Panc1 (cell line): ENCODE data around the gene PRKD1. TPM values are rescaled to one million over a fixed set of nuclear protein-coding genes. Genes with fewer than 3 reads are reported as not detected.

Experiments
- ATAC-seq: fragments of 200-7000 bp; cut with Tn5 transposase; 2 replicates; pipeline ENCODE4 v1.9.1; 2020; ENCODE audit warnings: mild to moderate bottlenecking, moderate library complexity
- BruUV-seq: library from RNA; stranded (reverse); fragments of 400-500 nt; replicated peaks from 2 replicates; lab custom pipeline; 2021; lab: Mats Ljungman, UMichigan
- CTCF ChIA-PET: fragments of 300-600 bp; sonication (Branson Sonifier 250); formaldehyde crosslinking; loops from one replicate; lab custom pipeline; 2022; ENCODE audit warnings: antibody characterized with exemption; lab: Charles Lee
- POLR2A ChIA-PET: fragments of 300-600 bp; sonication (Branson Sonifier 250); formaldehyde crosslinking; loops from one replicate; lab custom pipeline; 2022; ENCODE audit warnings: antibody characterized with exemption; lab: Charles Lee
- DNase-seq: peaks from one replicate; pipeline ENCODE4 v3.0.0-alpha.2; 2010; ENCODE audit warnings: low read depth, low spot score
- H3K27ac ChIP-seq: 2 replicates; pipeline ENCODE4 v1.5.1; 2011; ENCODE audit warnings: mild to moderate bottlenecking, low read length, inconsistent platforms
- H3K27me3 ChIP-seq: fragments of 200-500 bp; sonication (Bioruptor generic); 2 replicates; pipeline ENCODE4 v1.6.0; 2014; ENCODE audit warnings: low read length, inconsistent platforms; ENCODE audit not compliant: control insufficient read depth, insufficient read depth
- H3K36me3 ChIP-seq: fragments of 200-500 bp; sonication (Bioruptor generic); 2 replicates; pipeline ENCODE4 v1.5.1; 2014; ENCODE audit warnings: inconsistent platforms, mild to moderate bottlenecking, low read length, moderate library complexity; ENCODE audit not compliant: control insufficient read depth, insufficient read depth
- H3K4me1 ChIP-seq: 2 replicates; pipeline ENCODE4 v1.5.1; 2011; ENCODE audit warnings: inconsistent platforms, mild to moderate bottlenecking, low read length, moderate library complexity; ENCODE audit not compliant: control insufficient read depth, insufficient read depth
- H3K4me3 ChIP-seq, 2 experiments: 2 replicates each; pipeline ENCODE4 v1.5.1; 2011 to 2012; ENCODE audit warnings: low read depth in 2 of 2, low read length in 2 of 2, mild to moderate bottlenecking in 2 of 2, inconsistent platforms in 1 of 2, moderate library complexity in 1 of 2
- H3K9me3 ChIP-seq: fragments of 200-500 bp; sonication (Bioruptor generic); 2 replicates; pipeline ENCODE4 v1.5.1; 2014; ENCODE audit warnings: low read depth, mild to moderate bottlenecking, inconsistent platforms, low read length, moderate library complexity; ENCODE audit not compliant: control insufficient read depth, insufficient read depth
- POLR2AphosphoS5 ChIP-seq: IDR thresholded peaks from 2 replicates; pipeline ENCODE4 v1.6.1; 2012; ENCODE audit warnings: mild to moderate bottlenecking, low read depth, low read length, moderate library complexity
- SIN3A ChIP-seq: IDR thresholded peaks from 2 replicates; pipeline ENCODE4 v1.6.1; 2012; ENCODE audit warnings: low read depth, mild to moderate bottlenecking, low read length, moderate library complexity, borderline replicate concordance; ENCODE audit not compliant: insufficient read depth
- TCF7L2 ChIP-seq: IDR thresholded peaks from 2 replicates; pipeline ENCODE4 v1.6.1; 2011; ENCODE audit warnings: mild to moderate bottlenecking, low read depth, low read length, inconsistent platforms
- in situ Hi-C: cut with HindIII; loops from 2 replicates; pipeline ENCODE4 v1.10.0; 2016; ENCODE audit warnings: low sequenced_read_pairs, low pct_unique_long_range_greater_than_20kb
- intact Hi-C: fragments of 100-400 bp; cut with micrococcal nuclease; formaldehyde crosslinking; loops from one replicate; pipeline ENCODE4 v1.10.0; 2022; ENCODE audit not compliant: unreplicated experiment
- total RNA-seq: library from RNA; stranded (reverse); gene quantifications from one replicate; pipeline ENCODE4 v1.2.1, GENCODE V29; 2021; ENCODE audit not compliant: unreplicated experiment
- TF ChIP-seq, protein P1 (sequence below), 2 experiments: IDR thresholded peaks; 2 replicates each; pipeline ENCODE4 v1.6.1; 2011 to 2012; ENCODE audit warnings: low read depth in 2 of 2, control low read depth in 1 of 2, low read length in 1 of 2, mild to moderate bottlenecking in 1 of 2, moderate library complexity in 1 of 2; ENCODE audit not compliant: insufficient read depth in 1 of 2
- TF ChIP-seq, protein P2 (sequence below): fragments of 450-650 bp; IDR thresholded peaks from 2 replicates; pipeline ENCODE4 v1.5.1; 2017; ENCODE audit warnings: mild to moderate bottlenecking

PRKD1 gene
- total RNA-seq, 1 experiment from 2014 or later, result 8.2 TPM

DNA sequence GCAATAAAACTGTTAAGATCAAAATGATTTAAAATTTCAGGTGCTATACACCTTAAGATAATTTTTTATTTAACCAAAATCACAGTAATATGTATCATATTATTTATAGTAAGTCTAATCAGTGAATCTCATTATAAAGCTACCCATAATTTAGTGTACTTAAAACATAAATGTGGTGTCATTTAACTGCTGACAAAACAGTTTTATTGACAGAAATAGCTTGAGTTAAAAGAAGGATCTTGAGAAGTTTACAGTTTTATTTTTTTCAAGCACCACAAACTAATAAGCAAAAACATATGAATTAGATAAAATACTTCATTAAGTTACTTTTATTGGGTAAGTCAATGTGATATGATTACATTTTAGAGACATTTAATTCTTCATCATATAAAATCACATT, 400.4 kb downstream of the PRKD1 start:
- no TSS peak for BruUV-seq
- Histone ChIP-seq H3K27me3 (no peaks in the 10 kb centered on the region), H3K4me1 (no peaks in the 10 kb centered on the region), H3K9me3 (no peaks in the 10 kb centered on the region), H3K4me3 (no peak overlapping the region), H3K27ac (no peak overlapping the region), H3K36me3 (no peaks in the 10 kb centered on the region)
- ATAC-seq, result no peak
- TF ChIP-seq, protein P1, sequence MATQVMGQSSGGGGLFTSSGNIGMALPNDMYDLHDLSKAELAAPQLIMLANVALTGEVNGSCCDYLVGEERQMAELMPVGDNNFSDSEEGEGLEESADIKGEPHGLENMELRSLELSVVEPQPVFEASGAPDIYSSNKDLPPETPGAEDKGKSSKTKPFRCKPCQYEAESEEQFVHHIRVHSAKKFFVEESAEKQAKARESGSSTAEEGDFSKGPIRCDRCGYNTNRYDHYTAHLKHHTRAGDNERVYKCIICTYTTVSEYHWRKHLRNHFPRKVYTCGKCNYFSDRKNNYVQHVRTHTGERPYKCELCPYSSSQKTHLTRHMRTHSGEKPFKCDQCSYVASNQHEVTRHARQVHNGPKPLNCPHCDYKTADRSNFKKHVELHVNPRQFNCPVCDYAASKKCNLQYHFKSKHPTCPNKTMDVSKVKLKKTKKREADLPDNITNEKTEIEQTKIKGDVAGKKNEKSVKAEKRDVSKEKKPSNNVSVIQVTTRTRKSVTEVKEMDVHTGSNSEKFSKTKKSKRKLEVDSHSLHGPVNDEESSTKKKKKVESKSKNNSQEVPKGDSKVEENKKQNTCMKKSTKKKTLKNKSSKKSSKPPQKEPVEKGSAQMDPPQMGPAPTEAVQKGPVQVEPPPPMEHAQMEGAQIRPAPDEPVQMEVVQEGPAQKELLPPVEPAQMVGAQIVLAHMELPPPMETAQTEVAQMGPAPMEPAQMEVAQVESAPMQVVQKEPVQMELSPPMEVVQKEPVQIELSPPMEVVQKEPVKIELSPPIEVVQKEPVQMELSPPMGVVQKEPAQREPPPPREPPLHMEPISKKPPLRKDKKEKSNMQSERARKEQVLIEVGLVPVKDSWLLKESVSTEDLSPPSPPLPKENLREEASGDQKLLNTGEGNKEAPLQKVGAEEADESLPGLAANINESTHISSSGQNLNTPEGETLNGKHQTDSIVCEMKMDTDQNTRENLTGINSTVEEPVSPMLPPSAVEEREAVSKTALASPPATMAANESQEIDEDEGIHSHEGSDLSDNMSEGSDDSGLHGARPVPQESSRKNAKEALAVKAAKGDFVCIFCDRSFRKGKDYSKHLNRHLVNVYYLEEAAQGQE (IDR thresholded peaks at IDR 0.05; ENCODE audit: insufficient read depth in 1 of 2, low read depth in 2 of 2, low read length in 1 of 2), result no peak
- TF ChIP-seq POLR2AphosphoS5 (no peak), SIN3A (no peak), TCF7L2 (no peak)
- TF ChIP-seq, protein P2, sequence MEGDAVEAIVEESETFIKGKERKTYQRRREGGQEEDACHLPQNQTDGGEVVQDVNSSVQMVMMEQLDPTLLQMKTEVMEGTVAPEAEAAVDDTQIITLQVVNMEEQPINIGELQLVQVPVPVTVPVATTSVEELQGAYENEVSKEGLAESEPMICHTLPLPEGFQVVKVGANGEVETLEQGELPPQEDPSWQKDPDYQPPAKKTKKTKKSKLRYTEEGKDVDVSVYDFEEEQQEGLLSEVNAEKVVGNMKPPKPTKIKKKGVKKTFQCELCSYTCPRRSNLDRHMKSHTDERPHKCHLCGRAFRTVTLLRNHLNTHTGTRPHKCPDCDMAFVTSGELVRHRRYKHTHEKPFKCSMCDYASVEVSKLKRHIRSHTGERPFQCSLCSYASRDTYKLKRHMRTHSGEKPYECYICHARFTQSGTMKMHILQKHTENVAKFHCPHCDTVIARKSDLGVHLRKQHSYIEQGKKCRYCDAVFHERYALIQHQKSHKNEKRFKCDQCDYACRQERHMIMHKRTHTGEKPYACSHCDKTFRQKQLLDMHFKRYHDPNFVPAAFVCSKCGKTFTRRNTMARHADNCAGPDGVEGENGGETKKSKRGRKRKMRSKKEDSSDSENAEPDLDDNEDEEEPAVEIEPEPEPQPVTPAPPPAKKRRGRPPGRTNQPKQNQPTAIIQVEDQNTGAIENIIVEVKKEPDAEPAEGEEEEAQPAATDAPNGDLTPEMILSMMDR, result no peak
- in situ Hi-C loops (loop anchor here (25.0 kb wide), 1 partner anchor 765 kb away; the partner anchor contains the start of gene FOXG1), intact Hi-C loops (no loop called here)
- ChIA-PET POLR2A (no interaction called here), CTCF (no interaction called here)
- DNase-seq, result no peak
